Brain pericyte (primary cell): ENCODE data around the gene FEN1.
A peak's percentile ranks its signal among the peaks of the same experiment; 100 is the strongest.

Experiments used
- DNase-seq: peaks from one replicate; pipeline ENCODE4 v3.0.0-alpha.2; 2012; ENCODE audit warnings: low read depth, low spot score

Gene FEN1, protein sequence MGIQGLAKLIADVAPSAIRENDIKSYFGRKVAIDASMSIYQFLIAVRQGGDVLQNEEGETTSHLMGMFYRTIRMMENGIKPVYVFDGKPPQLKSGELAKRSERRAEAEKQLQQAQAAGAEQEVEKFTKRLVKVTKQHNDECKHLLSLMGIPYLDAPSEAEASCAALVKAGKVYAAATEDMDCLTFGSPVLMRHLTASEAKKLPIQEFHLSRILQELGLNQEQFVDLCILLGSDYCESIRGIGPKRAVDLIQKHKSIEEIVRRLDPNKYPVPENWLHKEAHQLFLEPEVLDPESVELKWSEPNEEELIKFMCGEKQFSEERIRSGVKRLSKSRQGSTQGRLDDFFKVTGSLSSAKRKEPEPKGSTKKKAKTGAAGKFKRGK

DNA sequence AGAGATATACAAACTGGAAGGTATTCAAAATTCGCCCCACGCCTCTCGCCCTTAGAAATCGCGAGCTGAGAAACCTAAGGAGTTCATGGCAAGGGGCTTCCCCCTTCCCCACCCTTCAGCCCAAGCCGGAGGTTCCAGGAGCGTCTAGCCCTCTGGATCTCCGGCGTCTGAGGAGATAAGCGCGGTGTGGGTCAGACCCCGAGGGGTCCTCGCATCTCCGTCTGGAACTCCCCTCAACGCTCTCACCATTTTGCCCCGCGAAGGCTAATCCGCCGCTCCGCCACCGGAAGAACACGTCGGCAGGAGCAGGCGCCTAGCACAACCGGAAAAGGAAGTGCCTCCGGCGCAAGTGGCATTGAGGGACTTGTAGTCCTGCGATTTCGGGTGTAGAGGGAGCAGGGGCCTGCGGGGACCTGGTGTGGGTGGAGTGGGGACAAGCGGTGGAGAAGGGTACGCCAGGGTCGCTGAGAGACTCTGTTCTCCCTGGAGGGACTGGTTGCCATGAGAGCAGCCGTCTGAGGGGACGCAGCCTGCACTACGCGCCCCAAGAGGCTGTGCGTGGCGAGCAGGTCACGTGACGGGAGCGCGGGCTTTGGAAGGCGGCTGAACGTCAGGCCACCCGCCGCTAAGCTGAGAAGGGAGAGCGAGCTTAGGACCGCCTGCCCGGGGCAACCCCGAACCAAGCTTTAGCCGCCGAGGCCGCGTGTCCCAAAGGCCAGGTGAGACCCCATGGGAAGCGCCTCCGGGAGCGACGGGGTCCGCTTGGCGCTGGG, at the start of gene FEN1, which contains the start of gene TMEM258:
FEN1 (plus strand) TSS at position 602 of the 773 bp plus-strand sequence. CDS start 2,451 bp downstream, outside the sequence.
TMEM258 (minus strand) TSS at position 290 of the 773 bp plus-strand sequence; CDS start at position 249, 41 bp downstream.
- DNase-seq = peak; percentile 90

- DNase-seq = no peak
These were observed 49.1 kb upstream of the FEN1 start for GRCh38 chr11:61743486-61744095.

- DNase-seq = no peak
These were observed 48.5 kb upstream of the FEN1 start for GRCh38 chr11:61744181-61744580.

GRCh38 chr11:61744609-61745156, 48.0 kb upstream of the FEN1 start:
- no peak for DNase-seq

GRCh38 chr11:61745781-61746441, 46.8 kb upstream of the FEN1 start:
- no peak for DNase-seq

GRCh38 chr11:61746442-61747191, 46.1 kb upstream of the FEN1 start:
- DNase-seq = no peak

GRCh38 chr11:61747192-61747966, 45.3 kb upstream of the FEN1 start:
- no peak for DNase-seq

DNA sequence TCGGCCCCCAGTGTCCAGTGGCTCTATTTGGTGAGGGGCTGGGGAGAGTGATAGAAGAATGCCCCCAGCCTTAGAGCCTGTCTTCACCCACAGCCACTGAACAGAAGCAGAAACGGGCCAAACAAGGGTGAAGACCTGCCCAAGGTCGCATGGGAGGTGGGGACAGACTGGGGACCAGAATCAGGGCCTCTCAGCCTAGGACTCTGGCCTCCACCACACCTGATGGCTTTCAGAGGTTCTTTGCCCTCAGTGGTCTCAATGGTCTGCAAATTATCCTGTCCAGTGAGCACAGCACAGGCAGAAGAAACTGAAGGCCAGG, 44.8 kb upstream of the FEN1 start:
- no peak for DNase-seq

DNA sequence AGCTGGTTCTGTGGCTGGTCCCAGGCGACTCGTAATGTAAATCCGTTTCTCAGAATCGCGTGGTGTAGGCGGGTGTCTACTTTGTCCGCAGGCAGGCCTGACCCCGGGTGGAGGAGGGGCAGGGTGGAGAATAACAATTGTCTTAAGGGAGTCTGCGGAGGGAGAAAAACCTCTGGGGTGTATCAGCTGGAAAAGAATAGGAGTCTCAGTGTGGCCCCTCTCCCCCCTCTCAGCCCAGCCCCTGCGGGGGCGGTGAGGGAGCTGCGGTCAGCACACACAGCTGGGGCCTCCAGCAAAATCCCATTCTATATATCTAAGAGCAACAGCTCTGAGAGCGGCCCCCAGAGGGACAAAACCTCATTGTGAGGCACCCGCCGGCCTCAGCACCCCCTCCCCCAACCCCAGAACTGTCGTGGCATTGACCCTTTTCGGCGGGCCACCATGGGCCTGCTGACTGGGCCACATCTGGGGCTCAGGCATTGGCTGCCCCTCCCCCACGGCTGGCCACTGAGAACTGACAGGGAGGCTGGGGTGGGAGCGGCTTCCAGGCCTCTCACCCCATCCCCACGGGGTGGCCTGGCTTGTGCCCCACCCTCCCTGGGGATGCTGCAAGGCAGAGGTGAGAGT, 43.0 kb upstream of the FEN1 start:
- DNase-seq = peak; percentile 30

DNA sequence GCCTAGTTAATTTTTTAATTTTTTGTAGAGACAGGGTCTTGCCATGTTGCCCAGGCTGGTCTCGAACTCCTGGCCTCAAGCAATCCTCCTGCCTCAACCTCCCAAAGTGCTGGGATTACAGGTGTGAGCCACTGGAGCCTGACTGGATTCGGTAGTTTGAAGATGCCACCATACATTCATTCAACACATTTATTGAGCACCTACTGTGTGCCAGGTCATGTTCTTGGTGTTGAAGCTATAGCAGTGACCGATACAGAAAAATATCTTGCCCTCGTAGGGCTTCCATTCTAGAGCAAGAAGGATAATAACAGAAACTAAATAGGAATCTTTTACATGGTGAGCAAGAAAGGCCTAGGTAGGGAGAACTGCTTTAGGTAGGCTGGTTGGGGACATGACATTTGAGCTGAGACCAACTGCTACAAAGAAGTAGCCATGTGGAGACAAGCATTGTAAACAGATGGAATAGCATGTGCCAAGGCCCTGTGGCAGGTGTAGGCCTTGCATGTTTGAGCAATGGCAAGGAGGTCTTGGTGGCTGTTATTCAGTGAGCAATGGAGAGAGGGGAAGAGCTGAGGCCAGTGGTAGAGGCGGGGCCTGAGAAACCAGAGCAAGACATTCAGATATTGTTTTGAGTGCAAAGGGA, 42.0 kb upstream of the FEN1 start:
- DNase-seq = no peak

DNA sequence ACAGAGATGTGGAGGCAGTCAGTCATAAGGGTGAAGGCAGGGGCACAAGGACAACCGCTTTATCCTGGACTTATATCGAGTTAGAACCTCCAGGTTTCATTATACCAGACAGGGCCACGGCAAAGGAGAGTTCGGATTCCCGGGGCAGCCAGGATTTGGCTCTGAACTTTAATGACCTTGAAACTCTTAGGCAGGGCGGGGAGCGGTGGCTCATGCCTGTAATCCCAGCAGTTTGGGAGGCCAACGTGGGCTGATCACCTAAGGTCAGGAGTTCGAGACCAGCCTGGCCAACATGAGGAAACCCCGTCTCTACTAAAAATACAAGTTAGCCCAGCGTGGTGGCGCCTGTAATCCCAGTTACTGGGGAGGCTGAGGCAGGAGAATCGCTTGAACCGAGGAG, 41.3 kb upstream of the FEN1 start:
- DNase-seq = no peak

DNA sequence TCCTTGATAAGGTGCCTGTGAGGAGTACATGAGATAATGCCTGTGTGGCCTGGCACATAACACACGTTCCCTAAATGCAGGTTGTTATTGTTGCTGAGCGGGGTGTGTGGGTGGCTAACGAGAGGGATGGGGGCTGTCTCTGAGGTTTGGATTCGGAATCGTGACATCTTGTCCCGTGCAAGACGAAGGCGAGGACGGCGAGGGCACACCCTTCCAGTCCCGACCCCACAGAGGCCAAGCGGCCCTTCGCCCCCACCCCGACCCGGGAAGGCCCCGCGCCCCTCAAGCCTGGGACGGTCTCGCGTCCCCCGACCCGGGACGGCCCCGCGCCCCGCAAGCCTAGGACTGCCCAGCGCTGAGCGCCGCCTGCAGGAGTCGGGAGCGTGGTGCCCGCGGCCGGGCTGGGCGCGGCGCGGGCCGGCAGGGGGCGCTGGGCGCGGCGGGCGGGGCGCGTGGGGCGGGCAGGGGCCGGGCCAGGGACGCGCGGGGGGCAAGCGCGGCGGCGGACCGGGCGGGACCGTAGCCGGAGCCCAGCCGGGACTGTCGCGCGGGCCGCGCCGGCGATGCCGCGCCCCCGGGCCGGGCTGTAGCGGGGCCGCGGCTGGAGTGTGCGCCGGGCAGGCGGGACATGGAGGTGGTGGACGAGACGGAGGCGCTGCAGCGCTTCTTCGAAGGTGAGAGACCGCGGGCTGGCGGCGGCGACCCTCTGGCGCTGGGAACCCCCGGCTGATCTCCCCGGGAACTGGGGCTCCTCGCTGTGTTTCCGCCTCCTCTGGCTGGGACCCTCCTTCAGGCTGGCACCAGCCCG, 40.4 kb upstream of the FEN1 start, which contains the start of gene MYRF:
MYRF (plus strand) TSS at position 520 of the 808 bp plus-strand sequence; CDS start at position 629, 109 bp downstream.
- DNase-seq = no peak

DNA sequence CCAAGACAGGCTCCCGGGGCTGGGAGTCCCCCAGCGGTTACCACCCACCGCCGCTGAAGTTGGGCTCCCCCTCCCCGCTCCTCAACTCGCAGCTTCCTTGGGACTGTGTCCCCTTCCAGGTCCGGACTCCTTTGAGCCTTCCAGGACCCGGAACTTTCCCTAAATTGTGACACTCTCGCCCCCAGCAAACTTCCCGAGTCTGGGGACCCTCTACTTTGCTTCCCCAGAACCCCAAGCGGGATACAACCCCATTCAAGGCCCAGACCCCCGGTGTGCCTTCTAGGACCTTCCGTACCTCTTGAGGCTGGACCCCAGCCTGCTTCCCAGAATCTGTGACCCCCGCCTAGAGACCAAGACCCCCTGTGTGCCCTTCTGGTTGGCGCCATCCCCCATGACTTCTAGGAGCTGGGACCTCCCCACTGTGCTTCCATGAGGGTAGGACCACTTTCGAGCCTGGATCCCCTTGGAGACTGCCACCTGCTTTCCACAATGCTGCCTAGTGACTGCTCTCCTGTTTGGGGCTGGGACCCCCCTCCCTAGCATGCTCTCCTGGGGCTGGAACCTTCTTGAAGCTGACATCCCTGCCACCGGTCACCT, 39.7 kb upstream of the FEN1 start:
- DNase-seq = no peak

- no peak for DNase-seq
These were observed 39.0 kb upstream of the FEN1 start for GRCh38 chr11:61753672-61754071.

- no peak for DNase-seq
These were observed 37.9 kb upstream of the FEN1 start for GRCh38 chr11:61754534-61755482.

DNA sequence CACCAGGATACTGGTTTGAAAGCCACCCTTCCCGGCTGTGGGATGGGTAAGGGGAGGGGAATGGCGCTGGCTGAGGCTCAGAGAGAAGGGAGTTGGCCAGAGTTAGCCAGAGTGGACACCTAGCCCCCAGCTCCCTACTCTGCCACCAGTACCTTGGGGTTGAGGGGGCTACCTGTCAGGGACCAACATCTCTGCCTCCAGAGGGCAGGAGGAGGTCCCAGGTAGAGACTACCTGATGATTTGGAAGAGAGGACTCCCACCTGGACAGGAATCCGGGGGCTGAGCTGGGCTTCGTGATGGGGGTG, 36.6 kb upstream of the FEN1 start:
- no peak for DNase-seq
